Smooth muscle cell (in vitro differentiated cells): ENCODE measurements around the gene CIRBP. TPM values are rescaled to one million over a fixed set of nuclear protein-coding genes. Genes with fewer than 3 reads are reported as not detected.
"Not testable (repeated sequence)": the region's sequence is repeated elsewhere in the genome, so short reads cannot be mapped to it uniquely, and the experiment has no call there.

Experiments used
- DNase-seq: peaks from one replicate; lab custom pipeline; 2025; ENCODE audit not compliant: unreplicated experiment; lab: John Stamatoyannopoulos, UW
- H2AFZ ChIP-seq: fragments of 200-600 bp; sonication (generic); 2 replicates; pipeline ENCODE4 v1.6.0; 2016; ENCODE audit warnings: antibody characterized with exemption, low read depth, mild to moderate bottlenecking
- H3F3A ChIP-seq: fragments of 200-600 bp; sonication (generic); 2 replicates; pipeline ENCODE4 v1.6.0; 2017; ENCODE audit warnings: antibody characterized with exemption, low read depth
- H3K27ac ChIP-seq: fragments of 200-600 bp; sonication (generic); 2 replicates; pipeline ENCODE4 v1.5.1; 2016; ENCODE audit warnings: low read depth, mild to moderate bottlenecking
- H3K27me3 ChIP-seq: fragments of 200-600 bp; sonication (generic); 2 replicates; pipeline ENCODE4 v1.6.1; 2016; ENCODE audit warnings: low read depth, mild to moderate bottlenecking
- H3K36me3 ChIP-seq: fragments of 200-600 bp; sonication (generic); 2 replicates; pipeline ENCODE4 v1.5.1; 2016; ENCODE audit warnings: low read depth
- H3K4me1 ChIP-seq: fragments of 200-600 bp; sonication (generic); 2 replicates; pipeline ENCODE4 v1.5.1; 2016; ENCODE audit warnings: low read depth
- H3K4me2 ChIP-seq: fragments of 200-600 bp; sonication (generic); 2 replicates; pipeline ENCODE4 v1.6.0; 2016; ENCODE audit warnings: mild to moderate bottlenecking
- H3K4me3 ChIP-seq: fragments of 200-600 bp; sonication (generic); 2 replicates; pipeline ENCODE4 v1.5.1; 2016; ENCODE audit warnings: mild to moderate bottlenecking
- H3K79me2 ChIP-seq: fragments of 200-600 bp; sonication (generic); 2 replicates; pipeline ENCODE4 v1.6.0; 2016; ENCODE audit warnings: low read depth, mild to moderate bottlenecking
- H3K9ac ChIP-seq: fragments of 200-600 bp; sonication (generic); 2 replicates; pipeline ENCODE4 v1.6.0; 2016; ENCODE audit warnings: low read depth
- H3K9me3 ChIP-seq: fragments of 200-600 bp; sonication (generic); replicated peaks from 2 replicates; pipeline ENCODE4 v1.5.1; 2016; ENCODE audit warnings: low read depth
- H4K20me1 ChIP-seq: fragments of 200-600 bp; sonication (generic); 2 replicates; pipeline ENCODE4 v1.6.0; 2016; ENCODE audit warnings: low read depth
- WGBS: methylation state at CpG from one replicate; pipeline ENCODE4 v1.1.7; 2016; ENCODE audit warnings: low lambda C conversion rate; 5-methylcytosine and 5-hydroxymethylcytosine counted together
- polyA plus RNA-seq: library from polyadenylated mRNA; unstranded; fragments of >200 nt; fragmentation: Nextera tagmentation; extraction: Ambion mirVana; gene quantifications from 2 replicates; pipeline ENCODE4 v1.2.1, GENCODE V29; 2016
- total RNA-seq: library from RNA; depleted of rRNA; stranded (reverse); fragments of >200 nt; gene quantifications from 2 replicates; pipeline ENCODE4 v1.2.3, GENCODE V29; 2014
- TF ChIP-seq, protein P1 (sequence below): fragments of 200-600 bp; sonication (generic); IDR thresholded peaks from 2 replicates; pipeline ENCODE4 v1.5.1; 2017; ENCODE audit warnings: borderline replicate concordance, mild to moderate bottlenecking, antibody characterized with exemption; ENCODE audit not compliant: insufficient read depth, poor library complexity, severe bottlenecking

The CIRBP gene
- total and polyA plus RNA-seq, 2 experiments from 2014 or later: 122 to 215 TPM

DNA sequence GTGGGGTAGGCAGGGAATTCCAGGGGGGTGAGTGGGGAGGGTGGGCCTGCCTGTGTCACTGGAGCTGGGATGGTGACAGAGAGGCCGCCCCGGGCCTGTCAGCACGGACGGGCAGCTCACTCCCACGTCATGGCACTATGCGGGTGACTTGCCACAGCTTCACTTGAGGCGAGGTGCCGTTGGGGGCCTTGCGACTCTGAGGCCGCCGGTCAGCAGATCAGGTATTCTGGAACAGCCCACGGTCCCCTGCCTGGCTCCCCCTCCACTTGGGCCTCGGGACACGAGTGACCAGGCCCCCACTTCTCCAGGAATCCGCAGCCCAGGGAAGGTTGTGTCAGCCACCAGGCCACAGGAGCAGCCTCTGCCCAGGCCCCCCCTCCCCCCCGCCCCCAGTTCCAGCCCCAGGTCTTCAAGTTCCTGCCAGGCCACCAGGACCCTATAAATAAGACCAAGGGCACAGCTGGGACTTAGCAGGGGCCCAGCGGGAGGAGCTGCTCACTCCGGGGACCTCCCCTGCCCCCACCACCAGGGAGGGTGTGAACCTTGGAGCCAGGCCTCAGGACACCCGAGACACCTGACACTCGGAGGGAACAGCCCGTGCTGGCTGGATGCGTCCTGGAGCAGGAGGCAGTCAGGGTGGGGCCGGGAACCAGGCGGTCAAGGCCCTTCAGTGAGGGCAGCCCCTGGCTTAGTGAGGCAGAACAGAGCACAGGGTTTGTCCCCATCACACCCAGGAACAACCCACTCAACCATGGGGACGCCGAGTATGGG is 23.5 kb upstream of the CIRBP start:
- H3K27me3 ChIP-seq: no peaks in the 10 kb centered on the region
- H3F3A ChIP-seq: peaks cover 9% of the 10 kb centered on the region
- H3K4me2 ChIP-seq: no peak overlapping the region
- no peak overlapping the region for H3K4me3 ChIP-seq
- WGBS: 81% methylated on average over 16 of the region's 26 CpGs
- TF ChIP-seq, protein P1, sequence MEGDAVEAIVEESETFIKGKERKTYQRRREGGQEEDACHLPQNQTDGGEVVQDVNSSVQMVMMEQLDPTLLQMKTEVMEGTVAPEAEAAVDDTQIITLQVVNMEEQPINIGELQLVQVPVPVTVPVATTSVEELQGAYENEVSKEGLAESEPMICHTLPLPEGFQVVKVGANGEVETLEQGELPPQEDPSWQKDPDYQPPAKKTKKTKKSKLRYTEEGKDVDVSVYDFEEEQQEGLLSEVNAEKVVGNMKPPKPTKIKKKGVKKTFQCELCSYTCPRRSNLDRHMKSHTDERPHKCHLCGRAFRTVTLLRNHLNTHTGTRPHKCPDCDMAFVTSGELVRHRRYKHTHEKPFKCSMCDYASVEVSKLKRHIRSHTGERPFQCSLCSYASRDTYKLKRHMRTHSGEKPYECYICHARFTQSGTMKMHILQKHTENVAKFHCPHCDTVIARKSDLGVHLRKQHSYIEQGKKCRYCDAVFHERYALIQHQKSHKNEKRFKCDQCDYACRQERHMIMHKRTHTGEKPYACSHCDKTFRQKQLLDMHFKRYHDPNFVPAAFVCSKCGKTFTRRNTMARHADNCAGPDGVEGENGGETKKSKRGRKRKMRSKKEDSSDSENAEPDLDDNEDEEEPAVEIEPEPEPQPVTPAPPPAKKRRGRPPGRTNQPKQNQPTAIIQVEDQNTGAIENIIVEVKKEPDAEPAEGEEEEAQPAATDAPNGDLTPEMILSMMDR: no peak
- H3K79me2 ChIP-seq: peaks cover 27% of the 10 kb centered on the region
- H3K9ac ChIP-seq: no peak overlapping the region
- DNase-seq: no peak
- peaks cover 5% of the 10 kb centered on the region for H3K4me1 ChIP-seq
- no peaks in the 10 kb centered on the region for H3K36me3 ChIP-seq
- H4K20me1 ChIP-seq: peaks cover 22% of the 10 kb centered on the region
- H3K9me3 ChIP-seq: no peaks in the 10 kb centered on the region
- H3K27ac ChIP-seq: peak overlapping the region; percentile 24
- no peak overlapping the region for H2AFZ ChIP-seq

DNA sequence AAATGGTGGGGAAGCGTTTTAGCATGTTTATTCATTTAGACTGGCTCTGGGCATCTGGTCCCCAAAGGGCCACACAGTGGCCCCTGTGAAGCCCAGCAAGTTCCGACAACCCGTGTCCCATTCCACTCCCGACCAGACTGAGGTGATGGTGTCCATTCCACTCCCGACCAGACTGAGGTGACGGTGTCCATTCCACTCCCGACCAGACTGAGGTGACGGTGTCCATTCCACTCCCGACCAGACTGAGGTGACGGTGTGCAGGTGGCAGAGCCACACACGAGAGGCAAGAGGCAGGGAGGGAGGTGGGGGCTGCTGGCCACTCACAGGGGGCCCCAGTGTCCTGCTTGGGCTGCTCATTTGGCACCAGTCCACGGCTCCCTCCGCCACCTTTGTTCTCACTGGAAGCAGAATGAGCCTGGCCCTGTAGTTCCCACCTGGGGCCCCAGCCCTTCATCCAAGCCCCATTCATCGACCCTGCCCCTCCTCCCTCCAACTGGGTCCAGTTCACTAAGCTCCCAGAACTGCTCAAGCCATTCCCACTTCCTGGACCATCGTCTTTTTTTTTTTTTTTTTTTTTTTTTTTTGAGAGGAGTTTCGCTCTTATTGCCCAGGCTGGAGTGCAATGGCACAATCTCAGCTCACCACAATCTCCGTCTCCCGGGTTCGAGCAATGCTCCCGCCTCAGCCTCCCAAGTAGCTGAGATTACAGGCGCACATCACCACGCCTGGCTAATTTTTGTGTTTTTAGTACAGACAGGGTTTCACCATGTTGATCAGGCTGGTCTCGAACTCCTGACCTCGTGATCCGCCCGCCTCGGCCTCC is 22.7 kb upstream of the CIRBP start:
- not testable (repeated sequence) for H3K4me3 ChIP-seq, H3K4me2 ChIP-seq, H3K36me3 ChIP-seq, H3K27me3 ChIP-seq, H3K9ac ChIP-seq, DNase-seq, H3K9me3 ChIP-seq, H2AFZ ChIP-seq, H3K4me1 ChIP-seq, H3K27ac ChIP-seq
- Histone ChIP-seq H3F3A (peaks cover 13% of the 10 kb centered on the region), H3K79me2 (peaks cover 32% of the 10 kb centered on the region), H4K20me1 (peaks cover 30% of the 10 kb centered on the region)
- 88% methylated on average over 27 of the region's 27 CpGs for WGBS

DNA sequence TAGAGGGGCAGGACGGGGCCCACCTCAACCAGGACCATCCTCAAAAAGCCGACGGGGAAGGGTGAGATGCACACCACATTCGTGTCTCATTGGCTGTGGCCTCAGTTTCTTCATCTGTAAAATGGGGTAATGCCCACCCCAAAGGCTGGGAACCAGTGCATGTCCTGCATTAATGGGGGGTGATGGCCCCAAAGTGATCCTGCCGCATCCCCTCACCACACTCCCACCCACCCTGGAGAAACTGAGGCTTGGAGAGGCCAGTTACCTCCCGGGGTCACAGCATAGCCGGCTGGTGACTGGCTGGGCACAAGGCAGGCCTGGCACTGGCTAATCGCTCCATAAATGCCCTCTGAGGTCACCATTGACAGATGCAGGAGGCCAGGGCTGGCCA is 21.4 kb upstream of the CIRBP start:
- no peak for DNase-seq
- peaks cover 32% of the 10 kb centered on the region for H3K79me2 ChIP-seq
- peak overlapping the region; percentile 97 for H3K9ac ChIP-seq
- H3K4me2 ChIP-seq: peak overlapping the region; percentile 93
- H3K36me3 ChIP-seq: no peaks in the 10 kb centered on the region
- TF ChIP-seq, protein P1: no peak
- 91% methylated on average over 8 of the region's 8 CpGs for whole genome bisulfite sequencing
- peak overlapping the region; percentile 99 for H3K27ac ChIP-seq
- peak overlapping the region; percentile 99 for H3K4me3 ChIP-seq
- H3K27me3 ChIP-seq: no peaks in the 10 kb centered on the region
- H3K4me1 ChIP-seq: no peaks in the 10 kb centered on the region
- H3F3A ChIP-seq: peaks cover 16% of the 10 kb centered on the region
- peaks cover 42% of the 10 kb centered on the region for H4K20me1 ChIP-seq
- H2AFZ ChIP-seq: no peak overlapping the region
- H3K9me3 ChIP-seq: no peaks in the 10 kb centered on the region

DNA sequence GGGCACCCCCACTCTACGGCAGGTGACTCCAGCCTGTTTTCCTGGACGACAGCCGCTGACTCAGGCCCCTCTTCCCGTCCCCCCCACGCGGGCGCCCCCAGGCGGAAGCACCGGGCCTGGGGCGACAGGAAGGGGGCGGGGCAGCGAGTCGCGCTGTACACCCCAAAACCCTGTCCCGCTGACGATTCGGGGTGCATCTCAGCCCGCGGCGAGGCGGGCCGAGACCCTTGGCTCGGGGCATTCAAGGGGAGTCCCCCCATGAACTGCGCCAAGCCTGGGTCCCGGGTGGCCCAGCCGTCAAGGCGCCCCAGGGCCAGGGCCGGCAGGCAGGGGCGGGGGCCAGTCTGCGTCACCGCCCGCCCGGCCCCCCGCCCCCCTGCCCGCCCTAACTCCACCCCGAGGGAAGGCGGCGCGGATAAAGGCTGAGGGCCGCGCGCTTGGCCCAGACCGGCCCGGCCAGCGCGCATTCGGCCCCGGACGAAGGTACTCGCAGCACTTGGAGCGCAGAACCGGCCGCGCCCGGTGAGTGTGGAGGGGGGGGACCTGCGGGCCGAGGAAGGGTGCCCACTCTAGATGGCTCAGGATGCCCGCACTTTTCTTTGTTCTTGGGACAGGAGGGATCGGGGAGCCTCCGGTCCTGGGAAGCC is 20.9 kb upstream of the CIRBP start, which contains the start of gene MIDN:
Gene MIDN, plus strand, starts transcription at position 445 of the 647 bp plus-strand sequence. CDS start 1,714 bp downstream, outside the sequence.
- Histone ChIP-seq H3K36me3 (no peaks in the 10 kb centered on the region), H3K9ac (peak within 1 kb of the TSS; percentile 98), H3K4me3 (peak within 1 kb of the TSS; percentile 99), H4K20me1 (peaks cover 46% of the 10 kb centered on the region), H3K27me3 (no peaks in the 10 kb centered on the region), H2AFZ (no peak within 1 kb of the TSS), H3K4me2 (peak within 1 kb of the TSS; percentile 93), H3K4me1 (no peaks in the 10 kb centered on the region), H3K9me3 (no peaks in the 10 kb centered on the region), H3F3A (peaks cover 16% of the 10 kb centered on the region), H3K79me2 (peaks cover 33% of the 10 kb centered on the region), H3K27ac (peak within 1 kb of the TSS; percentile 99)
- WGBS: 2% methylated on average over 38 of the region's 60 CpGs
- DNase-seq: peak; percentile 97
- TF ChIP-seq, protein P1: peak; percentile 37
